OCI-LY3 (cell line): ENCODE data around the gene MMP27.

Experiments used
- H2AFZ ChIP-seq: fragments of 200-600, 300-600 bp; shearing (Covaris generic); 2 replicates; pipeline ENCODE4 v1.6.0; 2014; ENCODE audit warnings: antibody characterized with exemption, low read depth, low read length
- H3K27ac ChIP-seq: fragments of 200-600, 300-600 bp; sonication (generic); 2 replicates; pipeline ENCODE4 v1.5.1; 2014; ENCODE audit warnings: mild to moderate bottlenecking, low read length, moderate library complexity, mixed read lengths
- H3K27me3 ChIP-seq: fragments of 200-600, 300-600 bp; sonication (generic); 2 replicates; pipeline ENCODE4 v1.6.1; 2014; ENCODE audit warnings: low read depth, low read length, mixed read lengths
- H3K36me3 ChIP-seq: fragments of 200-600, 300-600 bp; sonication (generic); replicated peaks from 2 replicates; pipeline ENCODE3; 2014; ENCODE audit warnings: low read depth, low read length, mixed read lengths
- H3K4me1 ChIP-seq: fragments of 300-600, 200-600 bp; sonication (generic); 2 replicates; pipeline ENCODE4 v1.6.1; 2014; ENCODE audit warnings: low read length, mixed read lengths
- H3K4me2 ChIP-seq: fragments of 200-600, 300-600 bp; sonication (generic); 2 replicates; pipeline ENCODE4 v1.6.1; 2014; ENCODE audit warnings: low read length, mixed read lengths
- H3K4me3 ChIP-seq: fragments of 300-600, 200-600 bp; sonication (generic); 2 replicates; pipeline ENCODE4 v1.5.1; 2014; ENCODE audit warnings: antibody characterized with exemption, mild to moderate bottlenecking, low read length, moderate library complexity
- H3K79me2 ChIP-seq: fragments of 300-600, 200-600 bp; shearing (Covaris generic); 2 replicates; pipeline ENCODE4 v1.6.1; 2014; ENCODE audit warnings: mild to moderate bottlenecking, low read length, mixed read lengths
- H3K9ac ChIP-seq: fragments of 300-600, 200-600 bp; shearing (Covaris generic); 2 replicates; pipeline ENCODE4 v1.6.0; 2014; ENCODE audit warnings: mild to moderate bottlenecking, low read length, moderate library complexity
- H3K9me3 ChIP-seq: fragments of 200-600, 300-600 bp; shearing (Covaris generic); 2 replicates; pipeline ENCODE4 v1.6.1; 2014; ENCODE audit warnings: low read length, mixed read lengths; ENCODE audit not compliant: insufficient read depth
- H4K20me1 ChIP-seq: fragments of 200-600, 300-600 bp; sonication (generic); 2 replicates; pipeline ENCODE4 v1.6.1; 2016; ENCODE audit warnings: low read length, mixed read lengths; ENCODE audit not compliant: insufficient read depth
- EZH2phosphoT487 ChIP-seq: fragments of 200-600 bp; shearing (Covaris generic); IDR thresholded peaks from 2 replicates; pipeline ENCODE4 v1.6.1; 2018; ENCODE audit warnings: antibody characterized with exemption, mixed run types, low read depth
- TF ChIP-seq, protein P1 (sequence below): fragments of 200-600, 300-600 bp; sonication (generic); IDR thresholded peaks from 2 replicates; pipeline ENCODE4 v1.5.1; 2014; ENCODE audit warnings: antibody characterized with exemption, low read length, low read depth

The MMP27 gene

DNA sequence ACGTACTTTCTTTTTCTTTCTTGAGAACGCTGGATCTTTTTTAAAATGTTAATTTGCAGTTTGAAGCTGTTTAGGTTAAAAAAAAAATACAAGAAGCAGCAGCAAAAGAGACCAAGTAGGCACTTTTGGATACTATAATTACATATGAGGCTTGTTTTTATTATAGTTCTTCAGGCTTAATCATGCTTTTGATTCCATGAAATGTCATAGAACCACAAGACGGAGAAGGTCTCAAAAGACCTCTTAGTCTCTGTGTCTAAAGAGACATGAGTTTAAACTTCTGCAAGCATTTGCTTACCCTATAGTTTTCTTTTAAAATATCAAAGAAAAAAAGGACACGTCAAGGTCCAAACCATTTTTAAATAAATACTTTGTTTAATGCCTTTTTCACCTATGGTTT is 61.6 kb downstream of the MMP27 start:
- peak overlapping the region; percentile 46 for H3K4me2 ChIP-seq
- TF ChIP-seq, protein P1, sequence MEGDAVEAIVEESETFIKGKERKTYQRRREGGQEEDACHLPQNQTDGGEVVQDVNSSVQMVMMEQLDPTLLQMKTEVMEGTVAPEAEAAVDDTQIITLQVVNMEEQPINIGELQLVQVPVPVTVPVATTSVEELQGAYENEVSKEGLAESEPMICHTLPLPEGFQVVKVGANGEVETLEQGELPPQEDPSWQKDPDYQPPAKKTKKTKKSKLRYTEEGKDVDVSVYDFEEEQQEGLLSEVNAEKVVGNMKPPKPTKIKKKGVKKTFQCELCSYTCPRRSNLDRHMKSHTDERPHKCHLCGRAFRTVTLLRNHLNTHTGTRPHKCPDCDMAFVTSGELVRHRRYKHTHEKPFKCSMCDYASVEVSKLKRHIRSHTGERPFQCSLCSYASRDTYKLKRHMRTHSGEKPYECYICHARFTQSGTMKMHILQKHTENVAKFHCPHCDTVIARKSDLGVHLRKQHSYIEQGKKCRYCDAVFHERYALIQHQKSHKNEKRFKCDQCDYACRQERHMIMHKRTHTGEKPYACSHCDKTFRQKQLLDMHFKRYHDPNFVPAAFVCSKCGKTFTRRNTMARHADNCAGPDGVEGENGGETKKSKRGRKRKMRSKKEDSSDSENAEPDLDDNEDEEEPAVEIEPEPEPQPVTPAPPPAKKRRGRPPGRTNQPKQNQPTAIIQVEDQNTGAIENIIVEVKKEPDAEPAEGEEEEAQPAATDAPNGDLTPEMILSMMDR = no peak
- TF ChIP-seq EZH2phosphoT487 = no peak
- no peaks in the 10 kb centered on the region for H4K20me1 ChIP-seq
- H2AFZ ChIP-seq = no peak overlapping the region
- no peaks in the 10 kb centered on the region for H3K9me3 ChIP-seq
- no peak overlapping the region for H3K9ac ChIP-seq
- H3K36me3 ChIP-seq = no peaks in the 10 kb centered on the region
- H3K79me2 ChIP-seq = no peaks in the 10 kb centered on the region
- peak overlapping the region; percentile 24; the same call in 1 of the 2 replicates for H3K4me3 ChIP-seq
- H3K4me1 ChIP-seq = peaks cover 5% of the 10 kb centered on the region; the same call in 1 of the 2 replicates
- H3K27me3 ChIP-seq = no peaks in the 10 kb centered on the region
- no peak overlapping the region for H3K27ac ChIP-seq
